HepG2 (cell line): ENCODE results near the gene SNAI3. TPM values are rescaled to one million over a fixed set of nuclear protein-coding genes. Genes with fewer than 3 reads are reported as not detected.

Source experiments
- AGO2 ChIP-seq: fragments of 200-400 bp; formaldehyde crosslinking; optimal IDR thresholded peaks from 2 replicates; pipeline ENCODE3; 2017; ENCODE audit warnings: mild to moderate bottlenecking, low read depth, low read length, moderate library complexity
- BORCS8-MEF2B ChIP-seq: sonication (generic); formaldehyde crosslinking; IDR thresholded peaks from 2 replicates; pipeline ENCODE4 v1.8.0; 2022; ENCODE audit warnings: mild to moderate bottlenecking, missing genetic modification reagents
- HMGA1 ChIP-seq: sonication (generic); formaldehyde crosslinking; conservative IDR thresholded peaks from 2 replicates; pipeline ENCODE4 v1.4.0; 2020; ENCODE audit warnings: missing genetic modification reagents
- JUNB ChIP-seq: sonication (generic); formaldehyde crosslinking; IDR thresholded peaks from 2 replicates; pipeline ENCODE4 v1.8.0; 2022; ENCODE audit warnings: missing genetic modification reagents, mild to moderate bottlenecking, borderline replicate concordance
- KLF12 ChIP-seq: sonication (generic); formaldehyde crosslinking; IDR thresholded peaks from 2 replicates; pipeline ENCODE4 v1.4.0; 2020; ENCODE audit warnings: missing genetic modification reagents, borderline replicate concordance
- MTF2 ChIP-seq: sonication (generic); formaldehyde crosslinking; IDR thresholded peaks from 2 replicates; pipeline ENCODE4 v1.5.0; 2020; ENCODE audit warnings: missing genetic modification reagents, borderline replicate concordance
- ONECUT2 ChIP-seq: sonication (generic); formaldehyde crosslinking; IDR thresholded peaks from 2 replicates; pipeline ENCODE4 v1.4.0; 2020; ENCODE audit warnings: missing genetic modification reagents
- RELA ChIP-seq: sonication (generic); formaldehyde crosslinking; IDR thresholded peaks from 2 replicates; pipeline ENCODE4 v1.4.0; 2020; ENCODE audit warnings: missing genetic modification reagents
- SAP130 ChIP-seq: IDR thresholded peaks from 2 replicates; pipeline ENCODE4 v1.6.1; 2016; ENCODE audit warnings: low read depth
- SRSF1 ChIP-seq: fragments of 200-400 bp; formaldehyde crosslinking; optimal IDR thresholded peaks from 2 replicates; pipeline ENCODE3; 2017; ENCODE audit warnings: mild to moderate bottlenecking, low read depth, low read length, moderate library complexity
- SRY ChIP-seq: sonication (generic); formaldehyde crosslinking; IDR thresholded peaks from 2 replicates; pipeline ENCODE4 v1.8.0; 2022; ENCODE audit warnings: mild to moderate bottlenecking, missing genetic modification reagents
- U2AF2 ChIP-seq: fragments of 200-400 bp; formaldehyde crosslinking; IDR thresholded peaks from 2 replicates; pipeline ENCODE4 v1.6.1; 2017; ENCODE audit warnings: low read depth, mild to moderate bottlenecking, low read length
- ZKSCAN8 ChIP-seq: IDR thresholded peaks from 2 replicates; pipeline ENCODE4 v1.6.1; 2016; ENCODE audit warnings: borderline replicate concordance, missing genetic modification reagents, missing compliant biosample characterization
- ZNF101 ChIP-seq: sonication (generic); formaldehyde crosslinking; IDR thresholded peaks from 2 replicates; pipeline ENCODE4 v1.4.0; 2020; ENCODE audit warnings: mild to moderate bottlenecking, low read depth, missing genetic modification reagents, borderline replicate concordance
- ZNF230 ChIP-seq: sonication (generic); formaldehyde crosslinking; IDR thresholded peaks from 2 replicates; pipeline ENCODE4 v1.4.0; 2020; ENCODE audit warnings: mild to moderate bottlenecking, missing genetic modification reagents
- ZNF547 ChIP-seq: sonication (generic); formaldehyde crosslinking; IDR thresholded peaks from 2 replicates; pipeline ENCODE4 v1.5.1; 2020; ENCODE audit warnings: mild to moderate bottlenecking, missing genetic modification reagents
- ZNF557 ChIP-seq: sonication (generic); formaldehyde crosslinking; IDR thresholded peaks from 2 replicates; pipeline ENCODE4 v1.4.0; 2020; ENCODE audit warnings: missing genetic modification reagents
- ZNF562 ChIP-seq: sonication (generic); formaldehyde crosslinking; IDR thresholded peaks from 2 replicates; pipeline ENCODE4 v1.8.0; 2022; ENCODE audit warnings: missing genetic modification reagents, borderline replicate concordance
- ZNF660 ChIP-seq: sonication (generic); formaldehyde crosslinking; IDR thresholded peaks from 2 replicates; pipeline ENCODE4 v1.5.1; 2020; ENCODE audit warnings: mild to moderate bottlenecking, low read depth, missing genetic modification reagents, borderline replicate concordance
- ZNF768 ChIP-seq: sonication (generic); formaldehyde crosslinking; IDR thresholded peaks from 2 replicates; pipeline ENCODE4 v1.4.0; 2020; ENCODE audit warnings: missing genetic modification reagents
- ZSCAN22 ChIP-seq: sonication (generic); formaldehyde crosslinking; IDR thresholded peaks from 2 replicates; pipeline ENCODE4 v1.4.0; 2020; ENCODE audit warnings: mild to moderate bottlenecking, missing genetic modification reagents
- ZZZ3 ChIP-seq: sonication (generic); formaldehyde crosslinking; IDR thresholded peaks from 2 replicates; pipeline ENCODE4 v1.4.0; 2020; ENCODE audit warnings: missing genetic modification reagents, mild to moderate bottlenecking, borderline replicate concordance
- polyA plus RNA-seq, 8 experiments: library from polyadenylated mRNA; depleted of rRNA in 3 of 8; stranded (reverse) in 7 of 8; unstranded in 1 of 8; fragments of >200 nt; fragmentation: Illumina TruSeq in 4 of 8; extraction: Trizol in 4 of 8; gene quantifications; 2 replicates each; pipeline versions ENCODE4 v1.2.1 to v1.2.3, GENCODE V29; 2011 to 2016; ENCODE audit warnings: low read depth in 4 of 8, missing spikeins in 1 of 8, mixed read lengths in 1 of 8; ENCODE audit not compliant: insufficient read depth in 1 of 8
- total RNA-seq, 5 experiments: library from RNA; depleted of rRNA; stranded (reverse); fragments of >200 nt; fragmentation: Illumina TruSeq; extraction: Trizol; gene quantifications; 2 replicates each; pipeline ENCODE4 v1.2.3, GENCODE V29; 2016; ENCODE audit warnings: low read depth in 1 of 5
- TF ChIP-seq, protein P1 (sequence below): IDR thresholded peaks from 2 replicates; pipeline ENCODE4 v1.6.1; 2016
- TF ChIP-seq, protein P2 (sequence below): sonication (generic); formaldehyde crosslinking; IDR thresholded peaks from 2 replicates; pipeline ENCODE4 v1.5.0; 2020; ENCODE audit warnings: mild to moderate bottlenecking, missing genetic modification reagents
- TF ChIP-seq, protein P3 (sequence below): sonication (generic); formaldehyde crosslinking; IDR thresholded peaks from 2 replicates; pipeline ENCODE4 v1.5.1; 2020; ENCODE audit warnings: missing genetic modification reagents, mild to moderate bottlenecking, borderline replicate concordance

The SNAI3 gene
- total and polyA plus RNA-seq, 2 of the 13 experiments (the other 11 are each of a cell fraction or from before 2014, with no cell fraction given): 0.09 to 0.18 TPM

DNA sequence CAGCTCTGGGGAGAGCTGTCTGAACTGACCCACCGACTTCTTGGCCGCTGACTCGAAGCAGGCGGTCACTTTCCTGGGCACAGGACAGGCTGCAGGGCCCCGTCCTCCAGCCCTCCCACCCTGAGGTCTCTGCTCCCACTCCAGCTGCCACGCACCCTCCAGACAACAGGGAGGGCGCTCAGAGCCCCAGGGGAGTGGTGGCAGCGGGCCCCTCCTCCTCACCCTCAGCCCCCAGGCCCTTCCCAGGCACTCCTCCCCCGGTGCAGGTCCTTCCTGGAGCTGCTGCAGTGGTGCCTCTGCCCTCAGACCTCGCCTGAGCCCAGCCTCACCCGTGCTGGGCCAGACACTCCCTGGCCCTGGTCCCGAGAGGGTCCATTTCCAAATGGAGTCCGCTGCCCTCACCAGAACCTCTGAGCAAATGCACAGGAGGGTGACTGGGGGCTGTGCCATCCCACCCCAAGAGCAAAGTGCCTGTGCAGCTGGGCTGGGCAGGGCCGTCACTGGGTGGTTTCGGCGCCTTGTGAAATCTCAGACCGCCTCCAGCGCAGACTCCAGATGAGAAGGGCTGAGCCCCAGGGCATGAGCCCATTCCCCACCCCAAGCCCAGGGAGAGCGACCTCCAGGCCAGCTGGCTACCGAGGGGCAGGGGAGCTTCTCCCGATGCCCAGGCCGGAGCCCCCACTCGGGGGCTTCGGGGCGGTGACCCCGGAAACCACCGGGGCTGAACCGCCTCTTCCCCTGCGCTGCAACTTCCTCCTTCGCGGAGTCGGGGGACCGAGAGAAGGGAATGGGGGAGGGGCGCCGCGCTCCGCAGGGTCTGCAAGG is 36.2 kb downstream of the SNAI3 start (continued):
- TF ChIP-seq, protein P1, sequence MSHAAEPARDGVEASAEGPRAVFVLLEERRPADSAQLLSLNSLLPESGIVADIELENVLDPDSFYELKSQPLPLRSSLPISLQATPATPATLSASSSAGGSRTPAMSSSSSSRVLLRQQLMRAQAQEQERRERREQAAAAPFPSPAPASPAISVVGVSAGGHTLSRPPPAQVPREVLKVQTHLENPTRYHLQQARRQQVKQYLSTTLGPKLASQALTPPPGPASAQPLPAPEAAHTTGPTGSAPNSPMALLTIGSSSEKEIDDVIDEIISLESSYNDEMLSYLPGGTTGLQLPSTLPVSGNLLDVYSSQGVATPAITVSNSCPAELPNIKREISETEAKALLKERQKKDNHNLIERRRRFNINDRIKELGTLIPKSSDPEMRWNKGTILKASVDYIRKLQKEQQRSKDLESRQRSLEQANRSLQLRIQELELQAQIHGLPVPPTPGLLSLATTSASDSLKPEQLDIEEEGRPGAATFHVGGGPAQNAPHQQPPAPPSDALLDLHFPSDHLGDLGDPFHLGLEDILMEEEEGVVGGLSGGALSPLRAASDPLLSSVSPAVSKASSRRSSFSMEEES (CRISPR knock-in tag): 0 out of 2 replicates have a peak, but pooled peaks have one; percentile 13
- 0 out of 2 replicates have a peak, but pooled peaks have one; percentile 33 for TF ChIP-seq BORCS8-MEF2B (CRISPR knock-in tag)
- no peak for TF ChIP-seq U2AF2
- peak; percentile 14; the same call in 1 of the 2 replicates for TF ChIP-seq SRY (CRISPR knock-in tag)
- peak; percentile 65 for TF ChIP-seq AGO2
- TF ChIP-seq, protein P2, sequence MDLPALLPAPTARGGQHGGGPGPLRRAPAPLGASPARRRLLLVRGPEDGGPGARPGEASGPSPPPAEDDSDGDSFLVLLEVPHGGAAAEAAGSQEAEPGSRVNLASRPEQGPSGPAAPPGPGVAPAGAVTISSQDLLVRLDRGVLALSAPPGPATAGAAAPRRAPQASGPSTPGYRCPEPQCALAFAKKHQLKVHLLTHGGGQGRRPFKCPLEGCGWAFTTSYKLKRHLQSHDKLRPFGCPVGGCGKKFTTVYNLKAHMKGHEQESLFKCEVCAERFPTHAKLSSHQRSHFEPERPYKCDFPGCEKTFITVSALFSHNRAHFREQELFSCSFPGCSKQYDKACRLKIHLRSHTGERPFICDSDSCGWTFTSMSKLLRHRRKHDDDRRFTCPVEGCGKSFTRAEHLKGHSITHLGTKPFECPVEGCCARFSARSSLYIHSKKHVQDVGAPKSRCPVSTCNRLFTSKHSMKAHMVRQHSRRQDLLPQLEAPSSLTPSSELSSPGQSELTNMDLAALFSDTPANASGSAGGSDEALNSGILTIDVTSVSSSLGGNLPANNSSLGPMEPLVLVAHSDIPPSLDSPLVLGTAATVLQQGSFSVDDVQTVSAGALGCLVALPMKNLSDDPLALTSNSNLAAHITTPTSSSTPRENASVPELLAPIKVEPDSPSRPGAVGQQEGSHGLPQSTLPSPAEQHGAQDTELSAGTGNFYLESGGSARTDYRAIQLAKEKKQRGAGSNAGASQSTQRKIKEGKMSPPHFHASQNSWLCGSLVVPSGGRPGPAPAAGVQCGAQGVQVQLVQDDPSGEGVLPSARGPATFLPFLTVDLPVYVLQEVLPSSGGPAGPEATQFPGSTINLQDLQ: 0 out of 2 replicates have a peak, but pooled peaks have one; percentile 43
- 0 out of 2 replicates have a peak, but pooled peaks have one; percentile 20 for TF ChIP-seq MTF2 (CRISPR knock-in tag)
- peak; percentile 7 for TF ChIP-seq SRSF1
- TF ChIP-seq ZNF562: no peak
- TF ChIP-seq HMGA1: no peak
- TF ChIP-seq ZNF230 (CRISPR knock-in tag): peak; percentile 73; the same call in 1 of the 2 replicates
- TF ChIP-seq JUNB (CRISPR knock-in tag): peak; percentile 63; the same call in 1 of the 2 replicates
- peak; percentile 96 for TF ChIP-seq ZSCAN22
- 0 out of 2 replicates have a peak, but pooled peaks have one; percentile 4 for TF ChIP-seq ZZZ3
- no peak for TF ChIP-seq ZKSCAN8 (CRISPR knock-in tag)
- peak; percentile 14; the same call in 1 of the 2 replicates for TF ChIP-seq ZNF768
- peak; percentile 21; the same call in 1 of the 2 replicates for TF ChIP-seq ONECUT2 (CRISPR knock-in tag)
- TF ChIP-seq KLF12 (CRISPR knock-in tag): 0 out of 2 replicates have a peak, but pooled peaks have one; percentile 45
- 0 out of 2 replicates have a peak, but pooled peaks have one; percentile 63 for TF ChIP-seq RELA
- TF ChIP-seq, protein P3, sequence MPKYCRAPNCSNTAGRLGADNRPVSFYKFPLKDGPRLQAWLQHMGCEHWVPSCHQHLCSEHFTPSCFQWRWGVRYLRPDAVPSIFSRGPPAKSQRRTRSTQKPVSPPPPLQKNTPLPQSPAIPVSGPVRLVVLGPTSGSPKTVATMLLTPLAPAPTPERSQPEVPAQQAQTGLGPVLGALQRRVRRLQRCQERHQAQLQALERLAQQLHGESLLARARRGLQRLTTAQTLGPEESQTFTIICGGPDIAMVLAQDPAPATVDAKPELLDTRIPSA: no peak
- no peak; the same call in 1 of the 2 replicates for TF ChIP-seq ZNF547 (CRISPR knock-in tag)
- no peak for TF ChIP-seq ZNF660 (CRISPR knock-in tag)
- 0 out of 2 replicates have a peak, but pooled peaks have one; percentile 40 for TF ChIP-seq ZNF101 (CRISPR knock-in tag)
- no peak for TF ChIP-seq ZNF557 (CRISPR knock-in tag)
- TF ChIP-seq SAP130 (CRISPR knock-in tag): peak; percentile 67
